Embryonic facial prominence (tissue), 1 donor: ENCODE results near the gene ITSN1.
"Not testable (repeated sequence)": the region's sequence is repeated elsewhere in the genome, so short reads cannot be mapped to it uniquely, and the experiment has no call there.

Experiments used
- DNase-seq: peaks from one replicate; pipeline ENCODE4 v3.0.0-alpha.2; 2016; ENCODE audit errors: extremely low spot score

ITSN1 gene

DNA sequence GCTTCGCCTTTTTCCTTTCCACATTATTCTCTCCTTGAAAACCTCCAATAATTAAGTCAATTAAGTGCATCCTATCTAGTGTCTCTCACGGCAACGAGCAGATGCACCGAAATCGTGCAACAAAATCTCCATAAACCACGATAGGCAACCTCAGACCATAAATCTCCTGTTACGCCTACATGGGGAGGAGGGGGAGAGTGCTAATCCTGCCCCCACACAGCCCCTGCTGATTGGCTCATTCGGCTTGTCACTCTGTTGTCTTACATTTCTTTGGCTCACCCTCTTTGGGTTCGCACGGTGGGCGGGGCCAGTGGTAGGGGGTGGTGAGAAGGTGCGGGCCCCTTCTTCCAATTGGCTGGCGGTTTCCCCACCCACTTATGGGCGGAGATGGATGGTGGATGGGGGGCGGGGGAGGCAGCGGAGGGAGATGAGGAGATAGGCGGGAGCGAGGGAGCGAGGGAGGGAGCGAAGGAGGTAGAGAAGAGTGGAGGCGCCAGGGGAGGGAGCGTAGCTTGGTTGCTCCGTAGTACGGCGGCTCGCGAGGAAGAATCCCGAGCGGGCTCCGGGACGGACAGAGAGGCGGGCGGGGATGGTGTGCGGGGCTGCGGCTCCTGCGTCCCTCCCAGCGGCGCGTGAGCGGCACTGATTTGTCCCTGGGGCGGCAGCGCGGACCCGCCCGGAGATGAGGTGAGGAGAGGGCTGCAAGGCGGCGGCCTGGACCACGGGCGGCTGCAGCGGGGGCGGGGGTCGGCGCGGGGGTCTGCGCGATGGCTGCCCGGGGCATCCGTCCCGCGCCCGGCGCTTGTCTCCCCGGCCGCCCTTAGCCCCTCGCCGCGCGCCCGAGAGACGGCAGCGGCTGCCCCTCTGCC lies at the start of gene ITSN1:
ITSN1 (plus strand) TSS at position 475 of the 869 bp plus-strand sequence. CDS start 76,328 bp downstream, outside the sequence.
- peak; percentile 98 for DNase-seq

DNA sequence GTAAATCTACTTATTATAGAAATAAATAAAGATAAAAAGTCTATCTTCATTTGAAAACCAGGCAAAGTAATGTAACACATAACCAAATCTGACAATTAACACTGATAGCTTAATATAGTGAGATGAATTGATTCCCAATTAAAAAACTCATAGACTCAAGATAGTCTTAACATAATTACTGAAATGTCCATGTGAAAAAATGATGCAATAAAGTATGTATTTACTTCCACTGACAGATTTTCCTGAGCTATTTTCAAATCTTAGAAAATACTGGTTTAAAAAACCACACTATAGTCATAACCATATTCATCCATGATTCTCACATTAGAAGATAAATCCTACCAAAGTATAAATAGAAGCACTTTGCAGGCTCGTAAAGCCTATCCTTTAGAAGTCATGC lies 44.2 kb upstream of the ITSN1 start:
- no peak for DNase-seq

DNA sequence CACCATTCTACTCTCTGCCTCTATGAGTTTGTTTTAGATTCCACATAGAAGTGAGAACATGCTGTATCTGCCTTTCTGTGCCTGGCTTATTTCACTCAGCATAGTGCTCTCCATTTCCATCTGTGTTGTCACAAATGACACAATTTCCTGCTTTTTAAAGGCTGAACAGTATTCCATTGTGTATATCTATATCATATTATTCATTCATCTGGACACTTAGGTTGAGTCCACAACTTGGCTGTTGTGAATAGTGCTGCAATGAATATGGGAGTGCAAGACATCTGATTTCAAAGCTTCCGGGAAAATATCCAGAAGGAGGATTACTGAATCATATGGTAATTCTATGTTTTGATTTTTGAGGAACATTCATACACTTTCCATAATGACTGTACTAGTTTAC lies 33.7 kb upstream of the ITSN1 start:
- no peak for DNase-seq

DNA sequence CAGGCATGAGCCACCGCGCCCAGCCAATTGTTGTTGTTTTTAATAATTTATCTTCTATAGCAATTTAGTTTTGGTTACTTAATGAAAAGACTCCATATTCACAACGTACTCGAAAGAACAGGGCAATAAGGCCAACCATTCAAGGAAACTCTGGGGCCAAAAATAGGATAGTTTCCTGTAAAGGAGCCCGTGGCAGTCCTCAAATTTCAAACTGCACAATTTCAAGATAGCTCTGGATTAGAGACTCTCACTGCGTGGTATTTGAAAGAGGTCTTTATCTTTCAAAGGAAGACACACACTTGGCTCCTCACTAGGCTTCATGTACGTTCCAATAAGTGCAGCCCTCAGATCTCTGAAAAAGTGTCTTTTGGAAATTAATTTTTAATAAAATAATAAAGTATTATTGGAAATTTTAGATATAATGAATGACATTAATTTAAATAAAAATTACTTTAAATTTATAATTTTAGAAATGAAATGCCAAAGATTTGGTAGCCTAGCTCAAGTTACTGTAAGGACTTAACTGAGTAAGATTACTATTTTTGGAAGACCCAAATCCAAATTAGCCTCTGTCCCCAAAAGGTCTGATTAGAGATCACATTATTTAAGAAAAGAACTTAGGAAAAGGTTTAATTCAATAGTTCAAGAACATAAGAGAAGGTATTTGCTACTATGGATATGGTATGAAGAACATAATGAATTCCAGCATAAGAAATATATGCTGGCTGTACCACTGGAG lies 31.1 kb upstream of the ITSN1 start:
- DNase-seq: no peak

DNA sequence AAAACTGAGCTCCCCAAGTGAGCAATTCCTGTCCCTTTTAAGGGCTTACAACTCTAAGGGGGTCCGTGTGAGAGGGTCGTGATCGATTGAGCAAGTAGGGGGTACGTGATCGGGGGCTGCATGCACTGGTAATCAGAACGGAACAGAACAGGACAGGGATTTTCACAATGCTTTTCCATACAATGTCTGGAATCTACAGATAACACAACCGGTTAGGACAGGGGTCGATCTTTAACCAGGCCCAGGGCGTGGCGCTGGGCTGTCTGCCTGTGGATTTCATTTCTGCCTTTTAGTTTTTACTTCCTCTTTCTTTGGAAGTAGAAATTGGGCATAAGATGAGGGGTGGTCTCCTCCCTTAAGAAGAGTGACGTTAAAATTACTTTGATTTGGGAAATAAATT lies 24.7 kb upstream of the ITSN1 start:
- not testable (repeated sequence) for DNase-seq

DNA sequence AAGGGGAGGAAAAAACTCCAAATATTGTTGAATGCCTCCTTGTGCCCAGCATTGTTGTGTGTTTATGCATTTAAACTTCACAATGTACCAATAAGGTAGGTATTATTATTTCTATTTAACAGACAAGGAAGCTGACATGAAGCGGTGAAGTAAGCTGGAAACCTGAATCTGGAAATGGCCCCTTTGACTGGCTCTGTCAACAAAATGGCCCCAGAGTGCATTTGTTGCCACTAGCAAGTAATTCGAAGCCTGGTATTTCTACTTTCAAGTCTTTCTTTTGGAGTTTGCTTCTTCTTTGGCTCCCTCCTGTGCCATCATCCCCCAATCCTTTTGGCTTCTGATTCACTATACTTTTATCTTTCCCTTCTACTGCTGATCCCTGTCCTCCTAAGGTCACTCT lies 23.9 kb upstream of the ITSN1 start:
- no peak for DNase-seq

DNA sequence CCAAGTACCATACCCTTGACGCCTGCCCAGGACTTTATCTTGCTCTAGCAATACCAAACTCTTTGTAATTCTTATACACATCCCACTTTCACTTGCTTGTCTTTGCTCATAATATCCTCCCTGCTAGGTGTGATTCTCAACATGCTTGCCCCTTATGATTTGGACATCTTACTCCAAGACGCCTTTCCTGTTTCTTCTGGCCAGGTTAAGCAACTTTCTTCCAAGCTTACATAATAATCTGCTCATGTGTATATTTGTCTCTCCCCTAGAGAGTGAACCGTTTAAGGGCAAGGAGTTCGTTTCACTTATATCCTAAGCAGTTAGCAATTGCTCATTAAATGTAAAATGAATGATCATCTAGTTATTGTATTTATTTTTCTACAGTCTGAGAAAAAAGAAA lies 22.6 kb upstream of the ITSN1 start:
- no peak for DNase-seq

DNA sequence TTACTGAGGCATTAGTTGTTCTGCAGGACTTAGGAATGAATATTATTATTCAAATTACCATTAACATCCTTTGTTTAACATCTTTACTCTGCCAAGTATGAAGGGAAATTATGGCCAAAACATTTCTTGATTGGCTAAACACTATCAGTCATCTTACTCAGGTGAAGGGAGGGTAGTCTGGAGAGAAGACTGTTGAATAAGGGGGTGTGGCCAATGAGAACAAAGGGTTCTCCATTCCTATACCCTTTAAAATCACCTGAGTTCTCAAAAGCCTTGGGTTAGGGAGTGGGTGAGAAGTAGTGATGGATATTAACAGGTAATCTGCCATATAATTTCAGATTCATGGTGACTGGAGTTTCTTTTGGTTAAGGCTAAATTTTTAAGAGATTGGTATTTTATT lies 20.0 kb upstream of the ITSN1 start:
- DNase-seq: no peak

DNA sequence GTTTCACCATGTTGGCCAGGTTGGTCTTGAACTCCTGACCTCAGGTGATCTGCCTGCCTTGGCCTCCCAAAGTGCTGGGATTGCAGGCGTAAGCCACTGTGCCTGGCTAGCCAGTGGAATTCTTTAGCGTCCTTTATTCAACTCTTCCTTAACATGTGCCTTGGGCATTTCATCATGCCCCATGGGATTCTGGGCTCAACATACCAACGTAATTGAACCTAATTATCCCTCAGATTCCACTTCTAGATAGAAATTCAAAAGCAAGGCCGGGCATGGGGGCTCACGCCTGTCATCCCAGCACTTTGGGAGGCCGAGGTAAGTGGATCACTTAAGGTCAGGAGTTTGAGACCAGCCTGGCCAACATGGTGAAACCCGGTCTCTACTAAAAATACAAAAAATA lies 16.1 kb upstream of the ITSN1 start:
- not testable (repeated sequence) for DNase-seq

DNA sequence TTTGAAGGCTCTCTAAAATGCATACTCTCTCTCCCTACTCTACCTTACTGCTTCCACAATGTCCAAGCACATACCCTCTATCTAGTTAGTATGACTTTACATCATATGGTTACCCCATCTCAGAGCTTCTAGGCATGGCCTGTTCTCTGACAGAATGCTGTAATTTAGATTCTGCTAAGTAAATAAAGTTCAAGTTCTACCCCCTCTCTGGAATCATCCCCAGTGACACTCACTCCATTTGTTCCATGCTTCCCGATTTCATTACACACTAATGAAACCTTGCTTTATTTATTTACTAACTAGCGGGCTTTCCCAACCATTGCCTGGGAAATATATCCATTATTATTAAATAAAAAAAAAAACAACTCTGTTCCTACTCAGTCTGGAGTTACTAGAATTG lies 8.0 kb upstream of the ITSN1 start:
- DNase-seq: no peak

DNA sequence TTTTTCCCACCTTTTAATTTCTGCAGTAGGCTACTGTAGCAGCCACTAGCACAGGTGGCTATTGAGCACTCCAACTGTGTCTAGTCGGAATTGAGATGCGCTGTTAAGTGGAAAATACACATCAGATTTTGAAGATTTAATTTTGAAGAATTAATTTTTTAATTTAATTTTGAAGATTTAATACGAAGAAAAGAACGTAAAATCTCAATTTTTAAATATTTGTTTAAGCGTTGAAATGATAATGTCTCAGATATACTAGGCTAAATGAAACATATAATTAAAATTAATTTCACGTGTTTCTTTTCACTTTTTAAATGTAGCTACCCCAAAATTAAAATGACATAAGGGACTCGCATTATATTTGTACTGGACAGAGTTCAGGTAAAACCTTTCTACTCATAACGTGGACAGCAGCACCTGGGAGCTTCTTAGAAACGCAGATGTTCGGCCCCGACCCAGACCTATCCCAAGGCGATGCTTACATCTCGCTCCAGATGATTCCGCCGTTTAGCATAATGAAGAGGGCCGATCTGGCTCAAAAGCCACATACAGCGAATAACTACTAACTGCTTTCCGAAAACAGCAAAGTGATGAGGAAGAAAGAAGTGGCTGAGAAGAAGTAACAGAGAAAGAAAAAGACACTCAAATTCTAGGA lies 1.5 kb upstream of the ITSN1 start:
- DNase-seq: no peak

DNA sequence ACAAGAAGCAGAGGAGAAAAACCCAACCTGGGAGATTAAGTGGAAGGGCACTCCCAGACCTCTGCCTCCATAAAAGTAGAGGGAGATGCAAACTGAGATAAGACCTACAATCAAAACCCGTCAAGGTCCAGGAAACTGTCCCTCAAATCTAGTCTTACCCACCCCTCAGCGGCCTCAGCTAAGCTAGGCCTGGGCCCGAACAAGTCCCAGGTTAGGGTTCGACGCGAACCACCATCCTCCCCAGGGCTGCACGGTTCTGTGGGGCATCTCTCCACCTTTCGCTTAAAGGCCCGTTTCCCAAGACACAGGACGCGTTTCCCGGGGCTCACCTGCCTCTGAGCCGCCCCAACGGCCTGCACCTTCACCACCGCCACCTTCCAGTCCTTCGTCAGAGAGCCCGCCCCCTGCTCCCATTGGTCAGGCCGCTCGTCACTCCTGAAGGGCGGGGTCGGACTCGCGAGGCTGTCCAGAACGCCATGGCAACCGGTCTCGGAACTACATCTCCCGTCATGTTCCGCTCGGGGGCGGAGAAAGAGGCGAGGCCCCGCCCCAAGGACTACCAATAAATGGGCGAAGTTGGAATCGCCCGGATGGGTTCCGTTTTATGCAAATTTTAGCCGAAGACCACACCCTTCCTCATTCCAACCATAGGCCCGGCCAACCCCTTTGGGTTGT lies 812 bp upstream of the ITSN1 start, which contains the start of gene CRYZL1:
CRYZL1 (minus strand) TSS at position 390 of the 675 bp plus-strand sequence. CDS start 10,190 bp downstream, outside the sequence.
- peak; percentile 98 for DNase-seq

DNA sequence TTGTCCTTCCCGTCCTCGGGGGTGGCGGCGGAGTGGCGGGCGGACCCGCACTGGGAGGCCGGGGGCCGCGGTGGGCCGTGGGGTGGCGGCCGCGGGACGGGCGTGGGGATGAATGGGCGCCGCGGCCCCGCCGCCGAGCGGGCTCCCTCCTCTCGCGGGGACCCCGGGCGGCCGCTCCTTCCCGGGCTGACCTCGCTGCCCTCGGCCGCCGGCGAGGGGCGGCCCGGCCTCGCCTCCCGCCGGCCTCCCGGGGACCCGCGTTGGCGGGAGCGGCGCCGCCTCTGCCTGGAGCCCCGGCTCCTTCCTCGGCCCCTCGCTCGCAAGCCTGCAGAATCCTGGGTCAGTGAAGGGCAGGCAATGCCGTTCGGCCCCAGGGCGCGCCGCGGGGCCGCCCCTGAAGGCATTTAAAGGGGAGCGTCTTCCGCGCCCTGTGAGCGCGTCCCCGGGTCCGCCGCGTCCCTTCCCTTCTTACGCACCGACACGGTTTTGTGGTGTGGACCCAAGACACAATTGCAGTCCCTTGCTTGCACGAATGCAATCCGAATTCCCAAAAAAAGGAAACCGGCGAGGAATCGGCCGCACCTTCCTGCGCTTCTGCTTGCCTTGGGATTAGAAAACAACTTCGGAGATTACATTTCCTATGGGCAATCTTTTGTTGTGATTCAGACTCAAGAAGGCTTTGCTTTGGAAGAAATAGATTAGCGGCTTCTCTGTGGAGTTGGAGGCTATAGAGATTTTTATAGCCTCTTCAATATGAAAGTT lies 776 bp downstream of the ITSN1 start:
- DNase-seq: no peak

DNA sequence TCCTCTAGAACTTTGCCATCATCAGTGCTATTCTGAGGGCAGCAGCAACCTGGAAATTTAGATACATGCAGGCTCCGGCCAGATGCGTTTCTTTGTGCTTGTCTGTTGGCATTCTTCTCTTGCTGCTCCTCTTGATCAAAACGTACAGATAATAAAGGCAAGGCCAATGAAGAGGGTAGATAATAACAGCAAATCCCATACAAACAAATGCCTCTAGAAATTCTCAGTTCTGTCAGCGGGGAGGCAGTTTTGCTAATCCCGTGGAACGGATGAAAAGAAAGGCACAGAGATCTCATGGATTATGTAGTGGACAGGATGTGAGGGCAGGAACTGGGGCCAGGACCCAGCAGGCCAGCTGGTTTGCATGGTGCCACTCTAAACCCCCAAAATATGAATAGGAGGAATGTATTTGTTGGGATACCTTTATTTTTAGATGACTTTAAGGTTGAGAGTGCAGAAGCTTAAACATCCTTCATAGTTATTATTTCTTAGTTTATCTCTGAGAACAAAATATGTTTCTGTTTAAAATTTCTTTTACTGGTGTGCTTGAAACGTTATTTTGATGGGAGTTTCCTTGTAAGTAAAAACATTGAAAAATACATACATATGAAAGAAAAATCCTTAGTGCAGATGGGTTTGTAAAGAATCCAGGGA lies 1.5 kb downstream of the ITSN1 start:
- DNase-seq: no peak

DNA sequence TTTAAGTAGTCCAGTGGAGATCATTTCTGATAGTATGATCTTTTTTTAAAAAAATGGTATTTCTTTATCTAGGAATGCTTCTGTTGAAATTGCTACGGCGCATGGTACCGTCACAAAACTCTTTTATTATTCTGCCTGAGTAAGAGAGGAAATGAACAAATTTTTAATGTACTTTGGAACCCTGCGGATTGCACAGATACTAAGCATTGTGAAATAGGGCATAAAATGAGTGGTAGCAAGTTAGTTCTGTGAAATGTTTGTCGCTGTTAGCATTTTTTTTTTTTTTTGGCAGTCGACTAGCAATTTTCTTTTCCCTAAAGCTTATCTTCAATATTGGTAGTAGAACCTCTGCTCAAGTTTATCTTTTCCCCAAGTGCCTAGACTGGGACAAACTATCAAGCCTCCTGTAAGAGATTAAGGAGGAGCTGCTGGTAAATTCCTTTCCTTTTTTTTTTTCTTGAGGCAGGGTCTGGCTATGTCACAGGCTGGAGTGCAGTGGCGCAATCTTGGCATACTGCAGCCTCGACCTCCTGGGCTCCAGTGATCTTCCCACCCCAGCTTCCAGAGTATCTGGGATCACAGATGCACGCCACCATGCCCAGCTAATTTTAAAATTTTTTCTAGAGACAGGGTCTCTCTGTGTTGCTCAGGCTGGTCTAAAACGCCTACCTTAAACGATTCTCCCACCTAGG lies 2.2 kb downstream of the ITSN1 start:
- DNase-seq: no peak

DNA sequence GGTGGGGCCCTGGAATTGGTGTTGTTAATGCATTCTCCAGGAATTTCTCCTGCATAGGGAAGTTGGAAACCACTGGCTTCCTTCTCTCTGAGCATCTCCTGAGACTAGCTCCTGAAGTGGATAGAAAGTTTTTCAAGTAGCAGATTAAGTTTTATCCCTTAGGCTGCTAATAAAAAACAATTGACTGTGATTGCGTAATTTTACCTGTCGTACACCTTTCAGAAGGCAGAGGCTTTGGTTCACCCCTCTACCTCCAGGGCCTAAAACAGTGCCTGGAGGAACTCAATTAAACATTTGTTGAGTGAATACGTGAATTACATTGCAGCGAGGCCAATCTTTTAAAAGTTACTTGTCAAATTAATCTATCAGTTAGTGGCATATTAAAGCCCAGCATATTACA lies 3.4 kb downstream of the ITSN1 start:
- no peak for DNase-seq

DNA sequence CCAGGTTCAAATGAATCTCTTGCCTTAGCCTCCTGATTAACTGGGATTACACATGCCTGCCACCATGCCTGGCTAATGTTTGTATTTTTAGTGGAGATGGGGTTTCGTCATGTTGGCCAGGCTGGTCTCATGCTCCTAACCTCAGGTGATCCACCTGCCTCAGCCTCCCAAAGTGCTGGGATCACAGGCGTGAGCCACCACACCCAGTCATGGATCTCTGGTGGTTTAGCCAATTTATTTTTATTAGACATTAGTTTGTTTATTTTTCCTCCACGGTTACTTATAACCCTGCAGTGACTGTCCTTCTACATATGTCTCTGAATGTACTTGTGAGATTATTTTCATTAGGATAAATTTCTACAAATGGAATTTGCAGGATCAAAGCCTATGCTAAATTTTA lies 5.3 kb downstream of the ITSN1 start:
- no peak for DNase-seq

DNA sequence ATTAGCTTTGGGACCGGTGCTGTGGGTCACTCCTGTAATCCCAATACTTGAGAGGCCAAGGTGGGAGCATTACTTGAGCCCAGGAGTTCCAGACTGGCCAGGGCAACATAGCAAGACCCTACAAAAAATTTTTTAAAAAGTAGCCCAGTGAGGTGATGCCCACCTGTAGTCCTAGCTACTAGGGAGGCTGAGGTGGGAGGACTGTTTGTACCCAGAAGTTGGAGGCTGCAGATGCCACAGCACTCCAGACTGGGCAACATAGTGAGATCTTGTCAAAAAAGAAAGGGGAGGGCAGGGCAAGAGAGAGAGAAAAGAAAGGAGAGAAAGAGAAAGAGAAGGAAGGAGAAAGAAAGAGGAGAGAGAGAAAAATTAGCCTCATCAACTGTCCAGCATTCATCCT lies 6.3 kb downstream of the ITSN1 start:
- no peak for DNase-seq

DNA sequence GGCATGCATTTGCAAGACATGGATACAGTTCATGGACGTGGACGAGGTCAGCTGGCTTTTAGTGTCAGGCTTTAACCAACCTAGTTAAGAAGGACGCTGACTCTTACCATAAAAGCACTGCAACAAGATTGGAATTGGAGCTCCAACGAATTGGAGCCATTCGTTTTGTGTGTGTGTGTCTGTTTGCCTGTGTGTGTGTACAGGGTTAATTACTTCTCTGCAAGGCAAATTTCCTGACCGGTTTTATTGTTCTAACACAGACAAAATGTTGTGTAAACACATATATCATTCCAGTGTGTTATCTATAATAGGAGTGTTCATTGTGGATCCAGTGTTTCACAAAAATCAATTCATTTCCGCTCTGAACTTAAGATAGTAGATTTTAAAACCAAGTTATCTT lies 7.9 kb downstream of the ITSN1 start:
- DNase-seq: no peak

DNA sequence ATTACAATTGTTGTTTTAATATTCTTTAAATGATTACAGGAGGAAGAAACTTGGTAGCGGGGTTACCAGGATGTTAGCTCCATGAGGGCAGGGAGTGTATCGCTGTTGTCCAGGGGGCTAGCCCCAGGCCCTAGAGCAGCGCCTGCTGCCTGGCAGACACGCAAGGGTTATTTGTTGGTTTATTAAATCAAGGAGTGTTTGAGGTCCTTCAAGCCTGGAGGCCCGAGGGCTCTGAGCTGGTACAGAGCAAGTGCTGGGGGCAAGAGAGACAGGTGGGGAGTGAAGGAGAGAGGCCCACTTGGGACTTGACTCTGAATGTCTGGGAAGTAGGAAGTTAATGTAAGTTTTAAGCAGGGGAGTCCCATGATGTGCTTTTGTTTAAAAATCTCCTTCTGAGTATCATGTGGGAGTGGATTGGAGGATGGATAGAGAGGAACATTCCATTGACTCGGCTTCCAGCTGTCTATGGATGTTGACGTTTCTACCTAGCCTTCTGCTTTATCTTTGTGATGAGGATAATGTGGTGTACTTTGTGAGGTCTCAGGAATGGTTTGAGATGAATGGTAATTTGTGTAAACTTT lies 8.7 kb downstream of the ITSN1 start:
- DNase-seq: no peak
